Measurements from ENCODE around the gene OR2T33.

The OR2T33 gene

DNA sequence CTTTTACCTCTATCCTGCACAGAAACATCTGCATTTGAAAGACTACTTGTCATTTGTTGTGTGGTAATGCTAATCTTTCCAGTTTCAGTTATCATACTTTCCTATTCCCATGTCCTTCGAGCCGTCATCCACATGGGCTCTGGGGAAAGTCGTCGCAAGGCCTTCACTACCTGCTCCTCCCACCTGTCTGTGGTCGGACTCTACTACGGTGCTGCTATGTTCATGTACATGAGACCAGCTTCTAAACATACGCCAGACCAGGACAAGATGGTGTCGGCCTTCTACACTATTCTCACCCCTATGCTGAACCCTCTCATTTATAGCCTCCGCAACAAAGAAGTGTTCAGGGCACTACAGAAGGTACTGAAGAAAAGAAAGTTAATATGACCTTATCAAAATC, 38.3 kb downstream of the OR2T33 start:
- Histone ChIP-seq H3K27me3 (ENCODE audit: control insufficient read depth, insufficient read depth, low read length) (no peaks in the 10 kb centered on the region), H3K4me1 (ENCODE audit: control insufficient read depth, insufficient read depth, low read length) (no peaks in the 10 kb centered on the region), H3K9me3 (ENCODE audit: control insufficient read depth, insufficient read depth, low read length) (peaks cover 7% of the 10 kb centered on the region), H3K4me3 (ENCODE audit: low read depth, low read length) (no peak overlapping the region), H3K9ac (ENCODE audit: low read depth, low read length) (no peak overlapping the region), H3K36me3 (ENCODE audit: control insufficient read depth, insufficient read depth, low read length) (no peaks in the 10 kb centered on the region)

DNA sequence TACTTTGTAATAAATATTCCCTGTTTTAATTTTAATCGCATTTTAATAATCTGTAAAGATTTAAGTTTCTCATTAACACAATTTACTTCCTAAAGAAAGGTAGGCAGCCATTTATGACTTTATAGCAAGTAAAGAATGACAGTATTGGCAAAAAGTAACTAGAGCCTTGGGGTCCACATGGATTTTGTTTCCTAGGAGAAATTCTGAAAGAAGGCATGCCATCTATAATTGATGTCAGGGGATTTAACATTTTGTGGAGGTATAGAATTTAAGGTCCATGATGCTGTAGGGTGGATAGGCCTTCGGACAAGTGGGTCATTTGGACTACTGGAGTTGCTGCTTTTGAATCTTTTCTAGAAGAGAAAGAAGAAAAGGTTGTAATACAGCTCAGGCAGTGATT, 46.7 kb downstream of the OR2T33 start, which contains the start of gene OR2M4:
OR2M4 (plus strand) TSS at position 301 of the 400 bp plus-strand sequence. CDS start 7,512 bp downstream, outside the sequence.
- H3K4me3 ChIP-seq (ENCODE audit: low read depth, low read length), result no peak within 1 kb of the TSS
- H3K9me3 ChIP-seq (ENCODE audit: control insufficient read depth, insufficient read depth, low read length), result peaks cover 17% of the 10 kb centered on the region

DNA sequence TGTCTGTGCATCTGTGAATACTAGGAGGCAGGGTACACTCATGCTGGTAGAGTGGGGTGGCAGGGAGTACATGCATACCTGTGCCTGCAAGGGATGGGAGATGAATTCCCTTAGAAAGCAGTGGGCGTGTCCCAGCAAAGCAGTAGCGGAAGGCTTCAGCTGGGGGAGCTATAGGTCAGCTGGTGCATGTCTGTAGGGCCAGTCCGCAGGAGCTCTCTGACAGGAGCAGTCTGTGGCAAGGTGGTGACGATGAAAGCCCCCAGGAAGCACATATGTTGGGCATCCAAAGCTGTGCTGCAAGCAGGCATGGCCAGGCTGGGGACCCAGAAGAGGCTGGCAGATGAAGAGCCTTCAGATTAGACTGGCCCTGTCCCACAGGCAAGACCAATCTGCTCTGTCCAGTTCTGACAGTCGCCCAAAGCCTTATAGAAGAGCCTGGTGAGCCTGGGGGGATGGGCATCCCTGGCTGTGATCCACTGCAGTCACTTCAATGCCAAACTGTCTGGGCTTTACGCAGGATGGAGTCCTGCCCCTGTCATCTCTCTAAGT, 48.3 kb downstream of the OR2T33 start:
- Histone ChIP-seq H3K9me3 (ENCODE audit: control insufficient read depth, insufficient read depth, low read length) (peaks cover 22% of the 10 kb centered on the region), H3K36me3 (ENCODE audit: control insufficient read depth, insufficient read depth, low read length) (no peaks in the 10 kb centered on the region), H3K9ac (ENCODE audit: low read depth, low read length) (no peak overlapping the region), H3K27me3 (ENCODE audit: control insufficient read depth, insufficient read depth, low read length) (no peaks in the 10 kb centered on the region), H3K4me3 (ENCODE audit: low read depth, low read length) (no peak overlapping the region), H3K4me1 (ENCODE audit: control insufficient read depth, insufficient read depth, low read length) (no peaks in the 10 kb centered on the region)

More for the DNA sequence above, 46.7 kb downstream of the OR2T33 start, which contains the start of gene OR2M4:
- Histone ChIP-seq H3K4me1 (ENCODE audit: control insufficient read depth, insufficient read depth, low read length) (no peaks in the 10 kb centered on the region), H3K27me3 (ENCODE audit: control insufficient read depth, insufficient read depth, low read length) (no peaks in the 10 kb centered on the region), H3K9ac (ENCODE audit: low read depth, low read length) (no peak within 1 kb of the TSS), H3K36me3 (ENCODE audit: control insufficient read depth, insufficient read depth, low read length) (no peaks in the 10 kb centered on the region)

DNA sequence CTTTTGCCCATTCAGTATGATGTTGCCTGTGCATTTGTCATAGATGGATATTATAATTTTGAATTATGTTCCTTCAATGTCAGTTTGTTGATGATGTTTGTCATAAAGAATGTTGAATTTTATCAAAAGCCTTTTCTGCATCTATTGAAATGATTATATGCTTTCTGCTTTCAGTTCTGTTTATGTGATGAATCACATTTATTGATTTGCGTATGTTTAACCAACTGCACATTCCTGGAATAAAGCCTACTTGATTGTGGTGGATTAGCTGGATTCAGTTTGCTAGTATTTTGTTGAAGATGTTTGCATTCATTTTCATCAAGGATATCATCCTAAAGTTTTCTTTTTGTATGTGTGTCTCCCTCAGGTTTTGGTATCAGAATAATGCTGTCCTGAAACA, 52.2 kb downstream of the OR2T33 start:
- H3K9me3 ChIP-seq (ENCODE audit: control insufficient read depth, insufficient read depth, low read length), result peaks cover 19% of the 10 kb centered on the region
- H3K4me1 ChIP-seq (ENCODE audit: control insufficient read depth, insufficient read depth, low read length), result no peaks in the 10 kb centered on the region
- H3K9ac ChIP-seq (ENCODE audit: low read depth, low read length), result no peak overlapping the region
- no peak overlapping the region for H3K4me3 ChIP-seq (ENCODE audit: low read depth, low read length)
- H3K27me3 ChIP-seq (ENCODE audit: control insufficient read depth, insufficient read depth, low read length), result no peaks in the 10 kb centered on the region
- H3K36me3 ChIP-seq (ENCODE audit: control insufficient read depth, insufficient read depth, low read length), result no peaks in the 10 kb centered on the region

Data from iPS-15b (cell line).